ENCODE results near the gene PHF14. TPM values are rescaled to one million over a fixed set of nuclear protein-coding genes. Genes with fewer than 3 reads are reported as not detected.
A peak's percentile ranks its signal among the peaks of the same experiment; 100 is the strongest.
"Not testable (repeated sequence)": the region's sequence is repeated elsewhere in the genome, so short reads cannot be mapped to it uniquely, and the experiment has no call there.

PHF14 gene
- total and polyA plus RNA-seq, 8 donors = 18.9 to 140 (median 69.6) TPM

GRCh38 chr7:10940704-10941355, 32.8 kb upstream of the PHF14 start:
- TF ChIP-seq POLR2A (IDR thresholded peaks at IDR 0.05) (no peak), POLR2AphosphoS5 (IDR thresholded peaks at IDR 0.05) (no peak), EP300 (IDR thresholded peaks at IDR 0.05) (no peak)
- TF ChIP-seq, protein P1, sequence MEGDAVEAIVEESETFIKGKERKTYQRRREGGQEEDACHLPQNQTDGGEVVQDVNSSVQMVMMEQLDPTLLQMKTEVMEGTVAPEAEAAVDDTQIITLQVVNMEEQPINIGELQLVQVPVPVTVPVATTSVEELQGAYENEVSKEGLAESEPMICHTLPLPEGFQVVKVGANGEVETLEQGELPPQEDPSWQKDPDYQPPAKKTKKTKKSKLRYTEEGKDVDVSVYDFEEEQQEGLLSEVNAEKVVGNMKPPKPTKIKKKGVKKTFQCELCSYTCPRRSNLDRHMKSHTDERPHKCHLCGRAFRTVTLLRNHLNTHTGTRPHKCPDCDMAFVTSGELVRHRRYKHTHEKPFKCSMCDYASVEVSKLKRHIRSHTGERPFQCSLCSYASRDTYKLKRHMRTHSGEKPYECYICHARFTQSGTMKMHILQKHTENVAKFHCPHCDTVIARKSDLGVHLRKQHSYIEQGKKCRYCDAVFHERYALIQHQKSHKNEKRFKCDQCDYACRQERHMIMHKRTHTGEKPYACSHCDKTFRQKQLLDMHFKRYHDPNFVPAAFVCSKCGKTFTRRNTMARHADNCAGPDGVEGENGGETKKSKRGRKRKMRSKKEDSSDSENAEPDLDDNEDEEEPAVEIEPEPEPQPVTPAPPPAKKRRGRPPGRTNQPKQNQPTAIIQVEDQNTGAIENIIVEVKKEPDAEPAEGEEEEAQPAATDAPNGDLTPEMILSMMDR (IDR thresholded peaks at IDR 0.05) = no peak
- H3K4me3 ChIP-seq = peak overlapping the region; percentile 68 to 82 (median 79)
- intact Hi-C loops (cut with DNase I; ENCODE audit: low total_unique reads) = no loop called here
- peak overlapping the region; percentile 85 to 94 (median 92) for H3K27ac ChIP-seq
- H3K9me3 ChIP-seq = no peaks in the 10 kb centered on the region
- peaks cover 13 to 18% (median 17%) of the 10 kb centered on the region in 4 donors for H3K36me3 ChIP-seq
- peaks cover 6 to 45% (median 26%) of the 10 kb centered on the region in 4 donors for H3K4me1 ChIP-seq
- 11 to 19% (median 14%) methylated on average over 18 of the region's 18 CpGs for WGBS, 5 donors
- DNase-seq = peak in 1 of 2 donors; percentile 55
- no peaks in the 10 kb centered on the region for H3K27me3 ChIP-seq

DNA sequence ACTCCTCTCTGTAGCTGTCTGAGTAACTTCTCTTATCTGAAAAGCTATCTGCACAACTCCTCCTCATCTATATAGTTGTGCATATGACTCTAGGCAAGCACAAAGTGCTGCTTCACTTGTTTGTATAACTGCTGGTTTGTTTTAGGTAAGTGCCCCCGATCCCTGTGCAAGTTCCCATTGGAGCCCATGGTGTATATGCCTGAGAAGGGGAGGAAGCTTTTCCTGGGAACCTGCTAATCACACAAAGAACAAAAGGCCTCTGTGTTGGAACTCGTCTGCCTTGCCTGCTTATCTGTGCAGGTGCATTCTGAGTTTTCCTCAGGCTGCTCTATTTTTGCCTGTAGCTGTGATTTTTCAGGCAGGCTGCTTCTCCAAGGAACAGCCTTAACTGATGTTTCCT, 23.2 kb upstream of the PHF14 start:
- H3K4me3 ChIP-seq = no peak overlapping the region
- H3K36me3 ChIP-seq = no peaks in the 10 kb centered on the region
- WGBS, 5 donors = 22 to 46% (median 27%) methylated on average over 2 of the region's 2 CpGs
- no peaks in the 10 kb centered on the region for H3K27me3 ChIP-seq
- no peaks in the 10 kb centered on the region for H3K9me3 ChIP-seq
- H3K27ac ChIP-seq = no peak overlapping the region
- peaks cover 0 to 12% (median 8%) of the 10 kb centered on the region in 4 donors for H3K4me1 ChIP-seq
- TF ChIP-seq POLR2AphosphoS5 (IDR thresholded peaks at IDR 0.05) (no peak), EP300 (IDR thresholded peaks at IDR 0.05) (no peak), POLR2A (IDR thresholded peaks at IDR 0.05) (no peak)
- TF ChIP-seq, protein P1 (IDR thresholded peaks at IDR 0.05) = no peak
- DNase-seq = no peak
- intact Hi-C loops (cut with DNase I; ENCODE audit: low total_unique reads) = no loop called here

DNA sequence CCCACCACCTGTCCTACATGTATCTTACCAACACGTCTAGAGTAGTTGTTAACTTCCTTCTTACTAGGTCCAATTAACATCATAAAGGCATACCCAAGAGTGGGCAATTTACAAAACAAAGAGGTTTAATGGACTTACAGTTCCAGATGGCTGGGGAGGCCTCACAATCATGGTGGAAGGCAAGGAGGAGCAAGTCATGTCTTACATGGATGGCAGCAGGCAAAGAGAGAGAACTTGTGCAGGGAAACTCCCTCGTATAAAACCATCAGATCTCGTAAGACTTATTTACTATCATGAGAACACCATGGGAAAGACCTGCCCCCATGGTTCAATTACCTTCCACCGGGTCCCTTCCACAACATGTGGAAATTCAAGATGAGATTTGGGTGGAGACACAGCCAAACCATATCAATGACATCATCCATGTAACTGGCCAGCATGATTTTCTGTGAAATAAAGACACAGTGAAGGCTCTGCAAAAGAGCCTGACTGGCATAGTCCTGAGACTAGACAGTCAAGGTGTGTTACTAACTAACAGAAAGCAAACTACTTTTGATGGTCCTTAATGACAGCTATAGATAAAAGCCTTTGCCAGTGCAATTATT, 22.6 kb upstream of the PHF14 start:
- intact Hi-C loops (cut with DNase I; ENCODE audit: low total_unique reads); H3K27me3 ChIP-seq; H3K27ac ChIP-seq; H3K4me3 ChIP-seq; DNase-seq; H3K9me3 ChIP-seq; H3K36me3 ChIP-seq: not testable (repeated sequence)
- peaks cover 0 to 12% (median 8%) of the 10 kb centered on the region in 4 donors for H3K4me1 ChIP-seq
- 84 to 91% (median 88%) methylated on average over 4 of the region's 4 CpGs for WGBS, 5 donors

DNA sequence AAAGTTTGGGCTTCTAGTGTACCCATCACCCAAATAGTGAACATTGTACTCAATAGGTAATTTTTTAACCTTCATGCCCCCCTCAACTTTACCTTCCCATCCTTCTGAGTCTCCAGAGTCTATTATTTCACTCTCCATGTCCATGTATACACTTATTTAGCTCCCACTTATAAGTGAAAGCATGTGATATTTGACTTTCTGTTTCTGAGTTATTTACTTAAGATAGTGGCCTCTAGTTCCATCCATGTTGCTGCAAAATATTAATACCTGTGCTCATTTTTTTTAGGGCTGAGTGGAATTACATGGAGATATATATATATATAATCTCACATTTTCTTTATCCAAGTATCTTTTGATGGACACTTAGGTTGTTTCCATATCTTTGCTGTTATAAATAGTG, 21.1 kb upstream of the PHF14 start:
- no peaks in the 10 kb centered on the region for H3K9me3 ChIP-seq
- H3K27ac ChIP-seq = peak overlapping the region in 1 of 5 donors; percentile 8
- intact Hi-C loops (cut with DNase I; ENCODE audit: low total_unique reads) = no loop called here
- H3K27me3 ChIP-seq = no peaks in the 10 kb centered on the region
- H3K4me1 ChIP-seq = peaks cover 0 to 12% (median 8%) of the 10 kb centered on the region in 4 donors
- no peak for DNase-seq
- H3K4me3 ChIP-seq = no peak overlapping the region
- no peak for TF ChIP-seq POLR2A (IDR thresholded peaks at IDR 0.05)
- no peak for TF ChIP-seq POLR2AphosphoS5 (IDR thresholded peaks at IDR 0.05)
- TF ChIP-seq, protein P1 (IDR thresholded peaks at IDR 0.05) = no peak
- no peak for TF ChIP-seq EP300 (IDR thresholded peaks at IDR 0.05)
- H3K36me3 ChIP-seq = no peaks in the 10 kb centered on the region

DNA sequence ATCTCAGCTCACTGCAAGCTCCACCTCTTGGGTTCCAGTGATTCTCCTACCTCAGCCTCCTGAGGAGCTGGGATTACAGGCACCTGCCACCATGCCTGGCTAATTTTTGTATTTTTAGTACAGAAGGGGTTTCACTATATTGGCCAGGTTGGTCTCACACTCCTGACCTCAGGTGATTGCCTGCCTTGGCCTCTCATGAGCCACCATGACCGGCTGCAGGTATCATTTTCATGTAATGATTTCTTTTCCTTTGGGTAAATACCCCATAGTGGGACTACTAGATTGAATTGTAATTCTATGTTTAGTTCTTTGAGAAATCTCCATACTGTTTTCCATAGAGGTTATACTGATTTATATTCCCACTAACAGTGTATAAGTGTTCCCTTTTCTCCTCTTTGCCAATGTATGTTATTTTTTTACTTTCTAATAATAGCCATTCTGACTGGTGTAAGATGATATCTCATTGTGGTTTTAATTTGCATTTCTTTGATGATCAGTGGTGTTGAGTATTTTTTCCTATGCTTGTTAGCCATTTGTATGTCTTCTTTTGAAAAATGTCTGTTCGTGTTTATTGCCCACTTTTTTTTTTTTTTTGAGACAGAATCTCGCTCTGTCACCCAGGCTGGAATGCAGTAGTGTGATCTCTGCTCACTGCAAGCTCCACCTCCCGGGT, 20.5 kb upstream of the PHF14 start:
- H3K4me3 ChIP-seq; H3K27ac ChIP-seq; H3K36me3 ChIP-seq; H3K27me3 ChIP-seq; DNase-seq; H3K9me3 ChIP-seq; intact Hi-C loops (cut with DNase I; ENCODE audit: low total_unique reads): not testable (repeated sequence)
- 77 to 90% (median 84%) methylated on average over 4 of the region's 4 CpGs for WGBS, 5 donors
- peaks cover 0 to 12% (median 8%) of the 10 kb centered on the region in 4 donors for H3K4me1 ChIP-seq
